Urinary bladder (tissue), 4 donors: ENCODE data around the gene IL17RE. TPM values are rescaled to one million over a fixed set of nuclear protein-coding genes. Genes with fewer than 3 reads are reported as not detected.

Source experiments
- DNase-seq: peaks from one replicate; pipeline ENCODE4 v3.0.0-alpha.2; 2015; ENCODE audit errors: extremely low spot score
- H3K27ac ChIP-seq: one replicate; pipeline ENCODE4 v1.5.1; 2013; ENCODE audit warnings: low read depth, mild to moderate bottlenecking, moderate library complexity
- H3K36me3 ChIP-seq: one replicate; pipeline ENCODE4 v1.6.1; 2013; ENCODE audit warnings: mild to moderate bottlenecking, moderate library complexity; ENCODE audit not compliant: insufficient read depth
- H3K4me1 ChIP-seq: one replicate; pipeline ENCODE4 v1.6.1; 2013; ENCODE audit warnings: mild to moderate bottlenecking, moderate library complexity; ENCODE audit not compliant: insufficient read depth
- H3K4me3 ChIP-seq: one replicate; pipeline ENCODE4 v1.5.1; 2013; ENCODE audit warnings: low read depth, low read length
- WGBS: extraction: QIAGEN DNeasy Blood & Tissue Kit; methylation state at CpG from one replicate; pipeline ENCODE4 v1.1.7; 2013; 5-methylcytosine and 5-hydroxymethylcytosine counted together
- polyA plus RNA-seq: library from polyadenylated mRNA; stranded (reverse); fragments of 200-250 nt; gene quantifications from one replicate; pipeline ENCODE4 v1.2.3, GENCODE V29; 2013
- total RNA-seq: library from RNA; depleted of rRNA; stranded (reverse); fragments of >200 nt; gene quantifications from one replicate; pipeline ENCODE4 v1.2.3, GENCODE V29; 2014
- donor health status: healthy with polysubstance abuse.
- donor health status: healthy.

The IL17RE gene
- total and polyA plus RNA-seq, 2 donors: 1.2 to 4.3 TPM

- no peaks in the 10 kb centered on the region for H3K36me3 ChIP-seq
- 76% methylated on average over 10 of the region's 10 CpGs for WGBS
- H3K27ac ChIP-seq: no peak overlapping the region
- DNase-seq: no peak
- no peaks in the 10 kb centered on the region for H3K4me1 ChIP-seq
- no peak overlapping the region for H3K4me3 ChIP-seq
These were observed 15.2 kb downstream of the IL17RE start for GRCh38 chr3:9917820-9918219.

GRCh38 chr3:9918261-9919038, 15.8 kb downstream of the IL17RE start:
- no peak for DNase-seq
- WGBS: 93% methylated on average over 8 of the region's 8 CpGs
- Histone ChIP-seq H3K36me3 (no peaks in the 10 kb centered on the region), H3K4me3 (no peak overlapping the region), H3K27ac (no peak overlapping the region), H3K4me1 (no peaks in the 10 kb centered on the region)

- peaks cover 4% of the 10 kb centered on the region for H3K36me3 ChIP-seq
- 95% methylated on average over 23 of the region's 23 CpGs for WGBS
These were observed 25.5 kb downstream of the IL17RE start for GRCh38 chr3:9928158-9928557.

GRCh38 chr3:9930804-9931418, 28.3 kb downstream of the IL17RE start:
- H3K36me3 ChIP-seq: peaks cover 4% of the 10 kb centered on the region
- H3K4me1 ChIP-seq: no peaks in the 10 kb centered on the region
- no peak for DNase-seq
- WGBS: 96% methylated on average over 4 of the region's 4 CpGs
- no peak overlapping the region for H3K27ac ChIP-seq
- H3K4me3 ChIP-seq: no peak overlapping the region

More at GRCh38 chr3:9928158-9928557, 25.5 kb downstream of the IL17RE start:
- no peak for DNase-seq
- H3K27ac ChIP-seq: no peak overlapping the region
- H3K4me1 ChIP-seq: no peaks in the 10 kb centered on the region
- no peak overlapping the region for H3K4me3 ChIP-seq

- WGBS: 4% methylated on average over 13 of the region's 13 CpGs
- DNase-seq: no peak
- Histone ChIP-seq H3K4me3 (peak overlapping the region; percentile 56), H3K27ac (peak overlapping the region; percentile 94), H3K36me3 (peaks cover 4% of the 10 kb centered on the region), H3K4me1 (no peaks in the 10 kb centered on the region)
These were observed 29.8 kb downstream of the IL17RE start for GRCh38 chr3:9932535-9932842.

GRCh38 chr3:9932843-9933560, 30.4 kb downstream of the IL17RE start:
- no peak for DNase-seq
- under 1% methylated on average over 77 of the region's 77 CpGs for WGBS

GRCh38 chr3:9933561-9934234, 31.1 kb downstream of the IL17RE start, which contains the start of gene CRELD1:
CRELD1 (plus strand) TSS chr3:9933834; CDS start chr3:9934439, 605 bp downstream.
- Histone ChIP-seq H3K4me3 (peak within 1 kb of the TSS; percentile 71), H3K36me3 (peaks cover 4% of the 10 kb centered on the region), H3K4me1 (no peaks in the 10 kb centered on the region), H3K27ac (peak within 1 kb of the TSS; percentile 95)
- peak; percentile 72 for DNase-seq
- WGBS: under 1% methylated on average over 50 of the region's 50 CpGs

More at GRCh38 chr3:9932843-9933560, 30.4 kb downstream of the IL17RE start:
- Histone ChIP-seq H3K4me3 (peak overlapping the region; percentile 56), H3K27ac (peak overlapping the region; percentile 94), H3K36me3 (peaks cover 4% of the 10 kb centered on the region), H3K4me1 (no peaks in the 10 kb centered on the region)

- 15% methylated on average over 11 of the region's 11 CpGs for WGBS
- no peak for DNase-seq
These were observed 31.6 kb downstream of the IL17RE start for GRCh38 chr3:9934235-9934621.

GRCh38 chr3:9934993-9935392, 32.3 kb downstream of the IL17RE start:
- Histone ChIP-seq H3K27ac (no peak overlapping the region), H3K36me3 (peaks cover under 1% of the 10 kb centered on the region), H3K4me3 (no peak overlapping the region), H3K4me1 (no peaks in the 10 kb centered on the region)
- no peak for DNase-seq
- 67% methylated on average over 4 of the region's 4 CpGs for WGBS

More at GRCh38 chr3:9934235-9934621, 31.6 kb downstream of the IL17RE start:
- Histone ChIP-seq H3K4me1 (no peaks in the 10 kb centered on the region), H3K27ac (no peak overlapping the region), H3K4me3 (peak overlapping the region; percentile 71), H3K36me3 (peaks cover 4% of the 10 kb centered on the region)

- 89% methylated on average over 5 of the region's 5 CpGs for WGBS
- DNase-seq: no peak
- Histone ChIP-seq H3K27ac (no peak overlapping the region), H3K4me3 (no peak overlapping the region), H3K4me1 (no peaks in the 10 kb centered on the region), H3K36me3 (no peaks in the 10 kb centered on the region)
These were observed 33.4 kb downstream of the IL17RE start for GRCh38 chr3:9935966-9936510.

- H3K4me1 ChIP-seq: no peaks in the 10 kb centered on the region
- H3K4me3 ChIP-seq: no peak overlapping the region
- no peak overlapping the region for H3K27ac ChIP-seq
- DNase-seq: no peak
- 95% methylated on average over 13 of the region's 13 CpGs for WGBS
- H3K36me3 ChIP-seq: no peaks in the 10 kb centered on the region
These were observed 35.0 kb downstream of the IL17RE start for GRCh38 chr3:9937486-9938238.

- Histone ChIP-seq H3K4me1 (no peaks in the 10 kb centered on the region), H3K27ac (no peak overlapping the region), H3K4me3 (no peak overlapping the region), H3K36me3 (no peaks in the 10 kb centered on the region)
- 93% methylated on average over 2 of the region's 2 CpGs for WGBS
- DNase-seq: no peak
These were observed 36.3 kb downstream of the IL17RE start for GRCh38 chr3:9938966-9939365.
